Activated T-helper 1 cell treated with anti-CD3 and anti-CD28 coated beads, Interleukin-2, amount 50 U/mL, for 16 hours (primary cell): ENCODE data around the gene SENP5.
A peak's percentile ranks its signal among the peaks of the same experiment; 100 is the strongest.
"Not testable (repeated sequence)": the region's sequence is repeated elsewhere in the genome, so short reads cannot be mapped to it uniquely, and the experiment has no call there.

Source experiments
- DNase-seq, 2 donors: peaks; one replicate each; pipeline ENCODE4 v3.0.0-alpha.2; 2020; ENCODE audit warnings: low read depth in 1 of 2, low spot score in 1 of 2

The SENP5 gene

GRCh38 chr3:196867507-196868296 lies at the start of gene SENP5:
TSS of gene SENP5 (plus strand) at chr3:196867920. CDS start at chr3:196885182, 17,262 bp downstream.
- DNase-seq: peak; percentile 70 to 85

GRCh38 chr3:196821806-196822355 lies 45.8 kb upstream of the SENP5 start:
- no peak for DNase-seq

- not testable (repeated sequence) for DNase-seq
Measured at GRCh38 chr3:196829651-196830050, 38.1 kb upstream of the SENP5 start.

- no peak for DNase-seq
Measured at GRCh38 chr3:196835086-196835485, 32.6 kb upstream of the SENP5 start.

- not testable (repeated sequence) for DNase-seq
Measured at GRCh38 chr3:196836626-196837025, 31.1 kb upstream of the SENP5 start.

- DNase-seq: peak; percentile 36 to 42
Measured at GRCh38 chr3:196837819-196838420, 29.8 kb upstream of the SENP5 start.

- DNase-seq: not testable (repeated sequence)
Measured at GRCh38 chr3:196839351-196839750, 28.4 kb upstream of the SENP5 start.

- DNase-seq: no peak
Measured at GRCh38 chr3:196842567-196843434, 24.9 kb upstream of the SENP5 start.

- DNase-seq: no peak
Measured at GRCh38 chr3:196843435-196844110, 24.1 kb upstream of the SENP5 start.

GRCh38 chr3:196844235-196845219 lies 23.2 kb upstream of the SENP5 start:
- not testable (repeated sequence) for DNase-seq

- DNase-seq: not testable (repeated sequence)
Measured at GRCh38 chr3:196848375-196848774, 19.3 kb upstream of the SENP5 start.

- DNase-seq: no peak
Measured at GRCh38 chr3:196849180-196849741, 18.5 kb upstream of the SENP5 start.

GRCh38 chr3:196863000-196863399 lies 4.7 kb upstream of the SENP5 start:
- not testable (repeated sequence) for DNase-seq

- no peak for DNase-seq
Measured at GRCh38 chr3:196867155-196867506, 589 bp upstream of the SENP5 start.

- no peak for DNase-seq
Measured at GRCh38 chr3:196868297-196868661, 559 bp downstream of the SENP5 start.

GRCh38 chr3:196872316-196872715 lies 4.6 kb downstream of the SENP5 start:
- no peak for DNase-seq

GRCh38 chr3:196874511-196875094 lies 6.9 kb downstream of the SENP5 start:
- DNase-seq: not testable (repeated sequence)

GRCh38 chr3:196875258-196875657 lies 7.5 kb downstream of the SENP5 start:
- no peak for DNase-seq

- no peak for DNase-seq
Measured at GRCh38 chr3:196883361-196883760, 15.6 kb downstream of the SENP5 start.
